ENCODE data around the gene CASD1. TPM values are rescaled to one million over a fixed set of nuclear protein-coding genes. Genes with fewer than 3 reads are reported as not detected.

The CASD1 gene
- total RNA-seq, 1 donor from 2014 or later: 25.7 TPM

DNA sequence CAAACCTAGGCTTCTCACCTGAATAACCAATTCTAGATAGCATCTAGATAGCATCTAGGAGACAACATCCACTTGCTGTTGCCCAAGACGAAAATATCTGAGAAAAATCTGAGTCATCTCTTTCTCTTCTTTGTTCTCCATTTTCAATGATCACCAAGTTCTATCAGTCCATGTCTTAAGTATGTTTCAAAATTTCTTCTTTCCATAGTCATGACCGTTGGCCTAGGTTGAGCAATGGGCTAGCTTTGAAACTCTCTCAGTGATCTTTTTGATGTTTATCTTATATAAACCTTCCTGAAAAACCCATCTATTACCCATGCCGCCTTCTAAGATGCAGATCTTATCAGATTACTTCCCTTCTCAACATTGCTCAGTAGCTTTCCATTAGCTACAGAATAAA is 23.4 kb upstream of the CASD1 start:
- Mint-ChIP-seq H3K4me1 (no peaks in the 10 kb centered on the region), H3K27me3 (peaks cover 22% of the 10 kb centered on the region), H3K36me3 (ENCODE audit: low read depth) (no peaks in the 10 kb centered on the region), H3K4me3 (no peak overlapping the region), H3K9me3 (peaks cover under 1% of the 10 kb centered on the region), H3K27ac (no peak overlapping the region)
- CTCF ChIA-PET: no interaction called here
- POLR2A ChIA-PET: no interaction called here
- no peak for TF ChIP-seq CTCF (IDR thresholded peaks at IDR 0.05)
- DNase-seq (no peak), ATAC-seq (ENCODE audit: low read depth) (no peak)
- intact Hi-C loops (cut with micrococcal nuclease): no loop called here

DNA sequence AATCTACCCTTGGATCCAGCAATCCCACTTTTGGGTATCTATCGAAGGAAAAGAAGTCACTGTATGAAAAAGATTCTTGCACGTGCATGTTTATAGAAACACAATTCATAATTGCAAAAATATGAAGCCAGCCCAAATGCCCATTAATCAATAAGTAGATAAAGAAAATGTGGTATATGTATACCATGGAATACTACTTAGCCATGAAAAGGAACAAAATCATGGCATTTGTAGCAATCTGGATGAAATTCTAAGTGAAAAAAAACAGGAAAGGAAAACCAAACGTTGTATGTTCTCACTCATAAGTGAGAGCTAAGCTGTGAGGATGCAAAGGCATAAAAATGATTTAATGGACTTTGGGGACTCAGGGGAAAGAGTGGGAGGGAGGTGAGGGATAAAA is 18.2 kb upstream of the CASD1 start:
- TF ChIP-seq CTCF (IDR thresholded peaks at IDR 0.05): no peak
- Mint-ChIP-seq H3K9me3 (peaks cover 4% of the 10 kb centered on the region), H3K36me3 (ENCODE audit: low read depth) (no peaks in the 10 kb centered on the region), H3K4me3 (no peak overlapping the region), H3K27me3 (peaks cover 23% of the 10 kb centered on the region), H3K4me1 (no peaks in the 10 kb centered on the region), H3K27ac (no peak overlapping the region)
- POLR2A ChIA-PET: no interaction called here
- CTCF ChIA-PET: no interaction called here
- ATAC-seq (ENCODE audit: low read depth) (no peak), DNase-seq (no peak)
- intact Hi-C loops (cut with micrococcal nuclease): no loop called here

- Mint-ChIP-seq H3K9me3 (peaks cover 4% of the 10 kb centered on the region), H3K36me3 (ENCODE audit: low read depth) (no peaks in the 10 kb centered on the region), H3K27ac (no peak overlapping the region), H3K4me1 (no peaks in the 10 kb centered on the region), H3K27me3 (peaks cover 25% of the 10 kb centered on the region), H3K4me3 (no peak overlapping the region)
- no peak for ATAC-seq (ENCODE audit: low read depth)
- intact Hi-C loops (cut with micrococcal nuclease): no loop called here
- ChIA-PET POLR2A (no interaction called here), CTCF (no interaction called here)
- no peak for TF ChIP-seq CTCF (IDR thresholded peaks at IDR 0.05)
- no peak for DNase-seq
Measured at GRCh38 chr7:94492601-94493000, 17.0 kb upstream of the CASD1 start.

DNA sequence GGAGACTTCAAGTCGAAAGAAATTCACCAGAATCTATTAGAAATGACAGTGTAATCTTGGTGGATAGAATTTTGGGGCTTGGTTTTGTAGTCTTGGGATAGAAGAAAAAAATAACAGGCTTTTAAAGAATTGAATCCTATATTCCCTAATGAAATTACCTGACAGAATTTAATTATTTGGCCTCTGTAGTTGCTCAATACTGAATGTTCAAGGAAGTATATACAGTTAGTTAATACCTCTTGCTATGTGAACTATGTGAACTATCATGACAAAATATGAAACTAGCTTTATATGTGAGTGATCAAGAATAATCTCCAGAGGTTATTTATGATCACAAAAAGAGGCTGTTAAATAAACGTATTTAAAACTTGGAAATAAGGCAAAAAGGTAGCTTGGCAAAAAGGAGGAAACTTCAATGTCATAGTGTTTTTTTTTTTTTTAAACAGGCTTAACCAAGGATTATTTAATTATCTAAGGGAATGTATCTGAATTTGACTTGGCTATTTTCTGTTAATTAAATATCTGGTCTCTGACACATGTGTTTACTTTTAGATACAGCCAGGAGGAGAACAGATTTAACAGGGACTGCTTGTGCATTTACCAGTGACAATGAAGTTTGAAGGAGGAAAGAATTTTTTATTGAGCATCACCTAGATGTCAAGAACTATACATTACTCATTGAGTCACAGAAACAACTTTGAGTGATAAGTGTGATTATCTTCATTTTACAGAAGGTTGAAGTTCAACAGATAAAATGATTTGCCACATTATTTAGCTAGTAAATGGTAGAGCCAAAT is 11.5 kb upstream of the CASD1 start:
- DNase-seq: no peak
- H3K9me3 Mint-ChIP-seq: no peaks in the 10 kb centered on the region
- no peak overlapping the region for H3K27ac Mint-ChIP-seq
- no peaks in the 10 kb centered on the region for H3K36me3 Mint-ChIP-seq (ENCODE audit: low read depth)
- H3K4me1 Mint-ChIP-seq: no peaks in the 10 kb centered on the region
- no peak for TF ChIP-seq CTCF (IDR thresholded peaks at IDR 0.05)
- H3K4me3 Mint-ChIP-seq: no peak overlapping the region
- CTCF ChIA-PET: interaction anchor here (0.8 kb wide), 1 partner anchor 25 kb away, joined by 3 read pairs; no protein-coding TSS in a partner anchor
- no peak for ATAC-seq (ENCODE audit: low read depth)
- POLR2A ChIA-PET: no interaction called here
- intact Hi-C loops (cut with micrococcal nuclease): no loop called here
- peaks cover 21% of the 10 kb centered on the region for H3K27me3 Mint-ChIP-seq

GRCh38 chr7:94498918-94499317 is 10.7 kb upstream of the CASD1 start:
- ATAC-seq (ENCODE audit: low read depth) (no peak), DNase-seq (no peak)
- POLR2A ChIA-PET: no interaction called here
- H3K27me3 Mint-ChIP-seq: peaks cover 22% of the 10 kb centered on the region
- CTCF ChIA-PET: interaction anchor here (0.8 kb wide), 1 partner anchor 25 kb away, joined by 3 read pairs; no protein-coding TSS in a partner anchor
- no peaks in the 10 kb centered on the region for H3K36me3 Mint-ChIP-seq (ENCODE audit: low read depth)
- intact Hi-C loops (cut with micrococcal nuclease): no loop called here
- no peak overlapping the region for H3K4me3 Mint-ChIP-seq
- no peaks in the 10 kb centered on the region for H3K9me3 Mint-ChIP-seq
- no peak overlapping the region for H3K27ac Mint-ChIP-seq
- no peaks in the 10 kb centered on the region for H3K4me1 Mint-ChIP-seq
- no peak for TF ChIP-seq CTCF (IDR thresholded peaks at IDR 0.05)
